DND-41 (cell line): ENCODE measurements around the gene XYLT1.

Source experiments
- ATAC-seq: fragments of 200-7000 bp; cut with Tn5 transposase; 3 replicates; pipeline ENCODE4 v1.9.1; 2021; ENCODE audit warnings: low read depth; ENCODE audit not compliant: insufficient read depth
- DNase-seq: peaks from one replicate; pipeline ENCODE4 v3.0.0-alpha.2; 2020
- H2AFZ ChIP-seq: 2 replicates; pipeline ENCODE4 v1.6.0; 2012; ENCODE audit warnings: low read depth, low read length
- H3K27ac ChIP-seq: 2 replicates; pipeline ENCODE4 v1.5.1; 2012; ENCODE audit warnings: low read length, inconsistent platforms
- H3K27me3 ChIP-seq: fragments of 200-600 bp; sonication (generic); 2 replicates; pipeline ENCODE4 v1.6.0; 2012; ENCODE audit warnings: low read length, mild to moderate bottlenecking, inconsistent platforms; ENCODE audit not compliant: insufficient read depth, poor library complexity
- H3K36me3 ChIP-seq: 2 replicates; pipeline ENCODE4 v1.5.1; 2012; ENCODE audit warnings: low read length, inconsistent platforms; ENCODE audit not compliant: insufficient read depth
- H3K4me1 ChIP-seq: 2 replicates; pipeline ENCODE4 v1.5.1; 2012; ENCODE audit warnings: mild to moderate bottlenecking, low read length; ENCODE audit not compliant: insufficient read depth
- H3K4me2 ChIP-seq: 2 replicates; pipeline ENCODE4 v1.6.0; 2012; ENCODE audit warnings: mild to moderate bottlenecking, moderate library complexity, low read length, inconsistent platforms; ENCODE audit not compliant: insufficient read depth
- H3K4me3 ChIP-seq, 2 experiments: fragments of 200-600 bp in 1 of 2; shearing (Covaris generic) in 1 of 2; 2 replicates each; pipeline ENCODE4 v1.5.1; 2012 to 2016; ENCODE audit warnings: inconsistent platforms in 2 of 2, low read length in 2 of 2, mild to moderate bottlenecking in 2 of 2, low read depth in 1 of 2, moderate library complexity in 1 of 2
- H3K79me2 ChIP-seq: 2 replicates; pipeline ENCODE4 v1.6.0; 2012; ENCODE audit warnings: low read length, inconsistent platforms; ENCODE audit not compliant: insufficient read depth
- H3K9ac ChIP-seq: 2 replicates; pipeline ENCODE4 v1.6.0; 2012; ENCODE audit warnings: low read depth, mild to moderate bottlenecking, inconsistent platforms, low read length, moderate library complexity
- H3K9me3 ChIP-seq: 2 replicates; pipeline ENCODE4 v1.5.1; 2012; ENCODE audit warnings: low read length, moderate library complexity, mild to moderate bottlenecking, inconsistent platforms; ENCODE audit not compliant: insufficient read depth, severe bottlenecking
- H4K20me1 ChIP-seq: 2 replicates; pipeline ENCODE4 v1.6.0; 2012; ENCODE audit warnings: low read length; ENCODE audit not compliant: insufficient read depth
- CTCF ChIP-seq: IDR thresholded peaks from 2 replicates; pipeline ENCODE4 v1.5.1; 2012; ENCODE audit warnings: borderline replicate concordance, low read length, moderate library complexity, mild to moderate bottlenecking; ENCODE audit not compliant: poor library complexity, severe bottlenecking; ENCODE audit errors: extremely low read depth
- EZH2 ChIP-seq: IDR thresholded peaks from 3 replicates; pipeline ENCODE4 v1.6.1; 2012; ENCODE audit warnings: borderline replicate concordance, low read depth, mild to moderate bottlenecking, moderate library complexity, low read length, inconsistent platforms; ENCODE audit not compliant: severe bottlenecking

Gene XYLT1

DNA sequence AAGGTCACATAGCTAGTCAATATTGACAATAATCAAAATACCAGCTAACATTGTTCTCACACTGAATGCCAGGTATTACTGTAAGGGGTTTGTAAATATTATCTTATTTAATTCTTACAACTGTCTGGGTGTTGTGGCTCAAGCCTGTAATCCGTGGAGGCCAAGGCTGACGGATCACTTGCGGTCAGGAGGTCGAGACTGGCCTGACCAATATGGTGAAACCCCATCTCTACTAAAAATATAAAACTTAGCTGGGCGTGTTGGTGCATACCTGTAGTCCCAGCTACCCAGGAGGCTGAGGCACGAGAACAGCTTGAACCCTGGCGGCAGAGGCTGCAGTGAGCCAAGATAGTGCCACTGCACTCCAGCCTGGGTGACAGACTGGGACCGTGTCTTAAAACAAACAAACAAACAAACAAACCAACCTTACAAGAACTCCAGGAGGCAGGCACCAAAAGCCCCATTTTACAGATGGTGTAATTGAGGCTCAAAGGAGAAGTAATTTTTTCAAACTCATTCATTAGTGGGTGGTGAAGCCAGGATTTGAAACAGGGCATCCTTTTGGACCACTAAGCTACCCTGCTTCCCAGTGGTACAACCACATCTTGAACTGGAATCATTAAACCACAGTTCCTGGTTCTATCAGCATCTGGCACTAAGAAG lies 104.3 kb downstream of the XYLT1 start:
- peaks cover 29% of the 10 kb centered on the region for H3K4me1 ChIP-seq
- no peak overlapping the region for H3K9ac ChIP-seq
- no peaks in the 10 kb centered on the region for H3K36me3 ChIP-seq
- DNase-seq, result no peak
- no peak overlapping the region for H2AFZ ChIP-seq
- no peaks in the 10 kb centered on the region for H3K27me3 ChIP-seq
- TF ChIP-seq CTCF (no peak), EZH2 (no peak)
- no peak for ATAC-seq
- no peaks in the 10 kb centered on the region for H4K20me1 ChIP-seq
- H3K4me2 ChIP-seq, result no peak overlapping the region
- no peak overlapping the region for H3K4me3 ChIP-seq
- H3K27ac ChIP-seq, result no peak overlapping the region
- H3K79me2 ChIP-seq, result no peaks in the 10 kb centered on the region
- H3K9me3 ChIP-seq, result no peaks in the 10 kb centered on the region

DNA sequence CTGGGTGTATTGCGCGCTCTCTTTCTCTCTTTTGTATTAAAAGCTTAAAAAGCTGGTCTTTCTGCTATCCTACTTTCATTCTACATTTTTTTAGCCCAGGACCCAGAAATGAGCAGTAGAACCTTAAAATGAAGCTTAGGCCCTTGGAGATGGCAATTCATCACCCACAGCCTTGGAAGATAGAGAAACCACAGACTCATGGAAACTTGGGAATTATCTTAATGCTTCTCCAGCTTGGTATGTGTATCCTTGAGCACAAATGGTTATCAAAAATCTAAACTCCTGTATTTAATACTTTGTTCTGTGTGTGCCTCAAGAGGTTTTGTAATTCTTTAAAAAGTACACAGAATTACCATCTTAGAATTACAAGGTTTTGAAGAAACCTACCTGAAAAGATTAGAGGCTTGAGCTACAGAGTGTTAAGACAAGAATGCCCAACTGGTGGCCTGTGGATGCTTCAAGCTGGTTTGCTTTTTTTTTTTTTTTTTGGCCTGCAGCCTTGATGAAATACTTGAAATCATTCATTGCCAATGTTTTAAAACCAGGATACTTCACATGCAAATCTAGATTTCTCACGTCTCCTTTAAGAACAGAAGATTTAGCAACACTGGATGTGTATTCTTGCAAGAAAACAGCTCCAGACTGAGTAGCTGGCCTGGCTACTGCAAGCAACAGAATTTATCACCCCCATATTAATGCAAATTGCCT lies 105.0 kb downstream of the XYLT1 start:
- Histone ChIP-seq H3K4me2 (no peak overlapping the region), H3K9me3 (no peaks in the 10 kb centered on the region), H3K27ac (no peak overlapping the region), H3K79me2 (no peaks in the 10 kb centered on the region), H3K4me3 (no peak overlapping the region), H3K4me1 (peaks cover 29% of the 10 kb centered on the region), H3K27me3 (no peaks in the 10 kb centered on the region), H3K36me3 (no peaks in the 10 kb centered on the region), H4K20me1 (no peaks in the 10 kb centered on the region), H2AFZ (no peak overlapping the region), H3K9ac (no peak overlapping the region)
- ATAC-seq (no peak), DNase-seq (no peak)
- TF ChIP-seq CTCF (no peak), EZH2 (no peak)

DNA sequence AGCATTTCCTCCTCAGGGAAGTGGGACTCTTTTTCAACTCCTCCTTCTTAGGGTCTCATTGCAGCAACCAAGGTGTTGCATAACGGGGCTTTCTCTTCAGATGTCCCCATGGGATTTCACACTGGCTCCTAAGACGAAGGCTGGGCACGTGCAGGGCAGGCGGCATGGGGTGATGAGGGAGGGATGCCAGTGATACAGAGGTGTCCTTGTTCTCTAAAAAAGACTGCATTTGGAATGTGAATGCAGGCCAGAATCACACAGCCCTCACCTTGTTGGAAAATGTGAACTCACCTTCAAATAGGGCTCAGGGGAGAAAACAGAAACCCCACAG lies 105.6 kb downstream of the XYLT1 start:
- peaks cover 26% of the 10 kb centered on the region for H3K4me1 ChIP-seq
- ATAC-seq (no peak), DNase-seq (no peak)
- H2AFZ ChIP-seq, result no peak overlapping the region
- H3K4me3 ChIP-seq, result no peak overlapping the region
- H3K27me3 ChIP-seq, result no peaks in the 10 kb centered on the region
- no peak overlapping the region for H3K9ac ChIP-seq
- no peak overlapping the region for H3K4me2 ChIP-seq
- no peak for TF ChIP-seq CTCF
- no peak for TF ChIP-seq EZH2
- no peaks in the 10 kb centered on the region for H4K20me1 ChIP-seq
- no peak overlapping the region for H3K27ac ChIP-seq
- H3K9me3 ChIP-seq, result no peaks in the 10 kb centered on the region
- H3K36me3 ChIP-seq, result no peaks in the 10 kb centered on the region
- H3K79me2 ChIP-seq, result no peaks in the 10 kb centered on the region
